Activated CD4-positive, alpha-beta T cell treated with anti-CD3 and anti-CD28 coated beads, Interleukin-2, Interleukin-4, amounts not matched to agents 100 ng/mL and 50 ng/mL, durations not matched to agents 16 hours and 8 hours (primary cell): ENCODE data around the gene DLG4.
"Not testable (repeated sequence)": the region's sequence is repeated elsewhere in the genome, so short reads cannot be mapped to it uniquely, and the experiment has no call there.

ENCODE experiments used
- DNase-seq: peaks from one replicate; pipeline ENCODE4 v3.0.0-alpha.2; 2020; ENCODE audit warnings: low spot score

Gene DLG4

DNA sequence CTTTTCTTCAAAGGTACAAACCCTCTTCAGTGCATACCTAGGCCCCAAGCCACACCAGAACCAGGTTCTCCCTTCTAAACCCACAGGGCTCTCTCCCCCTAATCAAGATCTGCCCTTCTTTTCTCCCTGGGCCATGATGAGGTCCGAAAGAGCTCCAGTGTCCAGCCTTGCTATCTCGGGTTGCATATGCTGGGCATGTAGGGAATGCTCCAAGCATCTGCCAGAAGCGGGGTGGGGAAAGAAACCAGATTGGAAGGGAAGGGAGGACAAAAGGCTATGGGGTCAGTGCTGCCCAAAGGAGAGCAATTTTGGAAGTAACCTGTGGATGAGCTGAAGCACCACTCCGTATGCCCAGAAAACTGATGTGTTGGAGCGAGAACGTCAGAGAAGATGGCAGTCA is 29.6 kb upstream of the DLG4 start:
- no peak for DNase-seq

DNA sequence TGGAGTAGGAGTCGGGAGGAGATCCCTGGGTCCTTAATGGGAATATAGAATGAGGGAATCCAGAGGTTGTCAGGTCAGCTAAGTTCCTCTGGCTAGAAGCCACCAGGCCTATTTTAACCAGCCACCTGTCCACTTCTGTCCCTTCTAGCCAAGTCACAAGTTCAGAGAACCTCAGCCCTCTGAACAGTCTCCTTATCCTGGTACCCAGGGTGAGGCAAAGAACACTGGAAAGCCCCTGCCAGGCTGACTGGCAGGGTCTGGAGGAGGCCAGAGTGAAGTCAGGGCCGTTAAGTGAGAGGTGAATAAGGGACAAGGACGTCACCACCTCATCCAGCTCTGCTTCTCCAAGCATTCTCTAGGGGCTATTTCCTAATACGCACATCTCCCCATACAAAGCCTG is 29.2 kb upstream of the DLG4 start:
- DNase-seq = no peak

DNA sequence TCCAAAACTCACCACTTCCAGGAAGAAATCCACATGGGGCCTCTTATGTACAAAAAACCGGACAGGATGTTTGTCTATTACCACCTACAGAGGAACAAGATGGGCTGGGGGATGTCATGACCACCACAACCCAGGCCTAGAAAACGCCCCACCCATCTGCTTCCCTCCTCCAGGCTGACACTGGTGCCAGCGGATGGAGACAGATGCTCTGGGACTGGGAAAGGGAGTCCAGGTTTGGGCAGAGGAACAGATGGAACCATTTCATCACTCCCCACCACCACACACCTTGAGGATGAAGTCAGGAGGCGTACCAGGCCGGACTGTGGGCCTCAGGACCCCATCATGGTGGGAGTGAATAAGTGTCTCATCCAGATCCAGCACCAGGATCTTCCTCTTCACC is 27.1 kb upstream of the DLG4 start:
- no peak for DNase-seq

DNA sequence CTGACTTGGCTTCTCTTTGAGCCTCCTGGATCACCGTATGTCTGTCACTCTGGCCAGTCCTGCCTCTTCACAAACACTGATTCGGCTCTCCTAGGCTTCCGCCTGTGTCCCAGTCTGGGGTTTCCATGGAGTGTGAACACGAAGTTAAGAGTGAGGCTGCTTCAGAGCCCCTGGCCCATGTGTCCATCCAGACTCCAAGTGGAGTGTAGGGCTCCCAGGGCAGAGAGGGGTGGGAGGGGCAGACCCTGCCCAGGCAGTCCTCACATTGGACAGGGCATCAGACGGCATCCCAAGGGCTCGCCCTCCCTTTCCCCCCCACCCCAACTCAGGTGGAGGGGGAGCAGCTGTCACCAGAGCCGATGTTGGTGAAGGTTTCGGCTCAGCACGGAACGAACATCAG is 24.2 kb upstream of the DLG4 start:
- not testable (repeated sequence) for DNase-seq

DNA sequence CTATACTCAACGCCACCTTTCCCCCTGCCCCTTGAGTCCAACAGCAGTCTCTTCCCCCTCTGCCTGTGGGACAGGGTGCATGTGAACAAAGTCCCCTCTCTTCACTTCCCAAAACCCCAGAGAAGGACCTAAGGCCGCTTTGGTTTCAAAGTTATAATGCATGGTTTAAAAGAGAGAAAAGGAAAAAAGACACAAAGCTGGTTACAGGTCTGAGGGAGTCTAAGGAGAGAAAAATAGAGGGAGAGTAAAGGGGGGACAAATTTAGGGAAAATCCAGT is 23.8 kb upstream of the DLG4 start:
- no peak for DNase-seq

DNA sequence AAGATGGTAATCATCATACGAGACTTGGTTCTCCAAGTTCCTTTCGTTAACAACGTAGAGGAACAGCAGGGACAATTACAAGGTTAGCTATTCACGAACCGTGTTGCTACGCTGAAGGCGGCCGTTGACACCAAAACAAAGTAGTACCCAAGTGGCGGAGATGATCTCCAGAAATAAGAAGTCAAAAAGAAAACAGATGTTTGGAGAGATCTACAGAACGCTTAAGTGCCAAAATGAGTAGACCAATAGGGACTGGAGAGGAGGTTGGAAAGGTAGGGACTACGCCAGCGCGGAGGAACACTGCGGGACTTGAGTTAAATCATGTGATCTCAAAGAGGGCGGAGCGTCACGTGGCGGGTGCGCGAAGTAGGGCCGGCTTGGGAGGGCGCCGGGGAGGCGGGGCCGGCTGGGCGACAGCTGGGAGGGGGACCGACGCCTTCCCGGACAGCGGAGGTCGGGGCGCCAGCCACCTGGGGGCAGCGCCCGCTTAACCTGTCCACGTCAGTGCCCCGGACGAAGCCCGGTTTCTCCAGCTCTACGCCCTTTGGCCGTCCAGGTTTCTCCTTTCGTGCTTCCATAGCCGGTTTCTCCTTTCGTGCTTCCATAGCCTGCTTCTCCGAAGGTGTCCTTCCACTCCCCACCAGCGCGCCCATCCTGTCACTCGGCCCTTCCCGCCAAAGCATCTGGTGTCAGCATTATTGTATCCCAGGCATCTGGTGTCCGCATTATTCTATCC is 23.2 kb upstream of the DLG4 start:
- peak; percentile 89 for DNase-seq

DNA sequence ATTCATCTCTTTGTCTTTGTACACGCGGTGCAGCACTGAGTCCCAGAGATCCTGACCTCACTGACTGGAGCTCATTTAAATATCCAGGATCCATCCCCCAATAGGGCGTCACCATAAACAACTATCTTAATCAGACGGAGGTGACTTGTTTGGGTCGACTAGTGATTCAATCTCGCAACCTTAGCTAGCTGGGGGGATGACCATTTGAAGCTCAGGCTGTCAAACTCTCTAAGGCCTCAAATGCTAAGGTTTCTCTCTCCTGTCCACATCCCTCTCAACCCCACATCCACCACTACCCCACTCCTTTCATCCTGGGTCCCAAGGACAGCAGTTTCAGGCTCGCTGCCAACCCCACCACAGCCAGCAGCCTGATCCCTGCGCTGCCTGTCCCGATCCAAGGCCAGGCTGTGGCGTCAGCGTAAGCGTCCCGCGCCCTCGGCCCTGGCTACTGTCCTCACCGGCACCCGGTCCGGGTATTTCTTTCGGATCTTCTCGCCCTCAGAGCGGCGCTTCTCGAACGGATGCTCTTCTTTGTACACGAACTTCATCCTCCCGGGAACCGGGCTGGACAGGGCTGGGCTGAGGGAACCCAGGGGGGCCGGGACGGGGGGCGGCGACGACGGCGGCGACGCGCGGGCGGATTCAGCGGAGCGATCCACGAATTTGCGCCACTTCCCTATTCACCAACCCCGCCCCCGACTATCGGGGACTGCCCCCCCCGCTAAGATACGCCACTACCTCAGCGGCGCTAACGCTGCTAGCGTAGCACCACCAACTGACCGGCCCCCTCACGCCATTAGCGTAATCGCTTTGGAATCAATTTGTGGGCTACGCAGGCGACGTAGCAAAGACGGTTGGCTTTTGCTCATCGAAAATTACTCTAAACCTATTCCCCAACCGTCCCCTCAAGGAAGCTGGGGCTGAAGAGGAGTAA is 22.4 kb upstream of the DLG4 start, which contains the start of gene GABARAP:
Gene GABARAP (minus strand): TSS at position 667 of the 934 bp plus-strand sequence. CDS start 119 bp downstream, at position 548.
- peak; percentile 92 for DNase-seq

DNA sequence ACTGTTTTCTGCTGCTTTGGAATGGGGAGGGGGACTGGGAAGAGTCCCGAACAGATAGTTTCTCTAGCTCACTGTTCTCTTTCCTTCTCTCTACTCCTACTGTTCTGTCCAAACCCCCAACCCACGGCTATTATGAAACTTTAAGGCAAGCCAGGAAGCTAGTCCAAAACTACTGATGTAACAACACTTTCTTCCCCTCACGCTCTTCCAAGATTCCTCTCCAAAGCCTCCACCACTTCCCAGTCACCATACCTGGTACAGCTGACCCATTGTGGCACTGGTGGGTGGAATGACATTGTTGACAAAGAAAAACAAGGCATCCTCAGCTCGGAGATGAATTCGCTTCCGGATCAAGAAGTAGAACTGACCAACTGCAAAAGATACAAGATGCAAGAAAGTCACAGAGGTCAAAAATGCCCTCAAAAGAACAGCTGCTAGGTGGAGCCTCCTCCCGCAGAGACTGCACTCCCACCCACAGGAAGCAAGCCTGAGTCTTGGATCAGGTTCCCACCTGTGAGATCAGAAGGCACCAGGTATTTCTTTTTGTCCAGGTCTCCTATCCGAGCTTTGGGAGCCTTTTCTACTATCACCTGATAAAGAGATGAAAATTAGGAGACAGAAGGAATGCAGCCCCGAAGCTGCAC is 21.6 kb upstream of the DLG4 start:
- DNase-seq = no peak

DNA sequence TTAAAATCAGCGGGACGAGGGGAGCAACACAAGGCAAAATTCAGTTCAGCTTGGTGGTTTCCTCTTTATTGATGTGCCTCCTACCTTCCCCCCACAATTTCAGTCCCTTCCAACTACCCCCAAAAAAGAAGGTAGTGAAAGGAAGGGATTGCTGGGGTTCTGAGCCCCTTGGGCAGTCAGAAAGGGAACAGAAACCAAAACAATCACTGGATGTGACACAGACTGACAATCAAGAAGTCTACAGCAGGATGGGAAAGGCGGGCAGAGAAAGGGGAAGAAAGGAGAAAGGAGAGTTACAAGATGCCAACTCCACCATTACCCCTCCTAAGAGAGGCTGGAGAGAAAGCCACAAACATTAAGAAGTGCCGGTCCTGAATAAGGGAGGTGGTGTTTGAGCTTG is 20.7 kb upstream of the DLG4 start:
- no peak for DNase-seq

DNA sequence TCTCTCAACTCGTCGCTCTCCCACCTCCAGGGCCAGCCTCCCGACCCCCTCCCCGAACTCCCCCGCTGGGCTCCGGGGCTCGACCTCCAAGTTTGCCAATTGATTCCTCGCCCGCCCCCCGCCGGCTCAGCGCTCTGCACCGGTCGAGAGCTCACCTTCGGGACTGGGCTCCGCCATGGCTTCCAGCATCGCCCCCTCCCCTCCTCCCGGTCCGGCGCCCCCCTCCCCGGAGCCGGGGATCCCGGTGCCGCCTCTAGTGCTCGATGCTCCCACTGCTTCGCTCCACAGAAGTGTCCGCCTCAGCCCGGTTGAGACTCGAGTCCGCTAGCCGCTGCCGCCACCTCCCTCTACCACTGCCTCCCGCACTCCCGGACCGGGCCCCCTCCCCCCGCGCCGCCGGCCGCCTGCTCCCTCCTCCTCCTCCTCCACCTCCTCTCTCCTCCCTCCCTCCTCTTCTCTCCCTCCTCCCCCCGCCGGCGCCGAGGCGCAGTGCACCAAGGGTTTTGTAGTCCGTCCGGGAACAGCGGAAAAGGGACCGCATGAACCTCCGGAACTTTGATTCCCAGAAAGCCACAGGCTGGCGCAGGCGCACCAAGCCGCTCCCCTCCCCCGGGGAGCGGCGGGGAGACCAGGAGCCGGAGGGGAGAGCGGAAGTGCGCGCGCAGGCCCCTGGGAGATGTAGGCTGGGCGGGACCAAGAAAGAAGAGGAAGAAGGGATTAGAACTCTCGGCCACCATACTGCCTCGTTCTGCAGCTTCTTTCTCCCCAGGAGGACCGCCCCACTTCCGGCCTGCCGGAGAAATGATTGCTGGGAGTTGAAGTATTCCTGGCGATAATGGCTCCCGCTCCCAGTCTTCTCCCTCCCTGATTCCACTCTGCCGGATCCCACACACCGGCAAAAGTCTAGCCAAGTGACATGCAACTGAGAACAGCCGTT is 19.7 kb upstream of the DLG4 start, which contains the start of gene PHF23:
Gene PHF23 (minus strand): TSS at position 367 of the 937 bp plus-strand sequence. CDS start 178 bp downstream, at position 189.
- DNase-seq = peak; percentile 99

DNA sequence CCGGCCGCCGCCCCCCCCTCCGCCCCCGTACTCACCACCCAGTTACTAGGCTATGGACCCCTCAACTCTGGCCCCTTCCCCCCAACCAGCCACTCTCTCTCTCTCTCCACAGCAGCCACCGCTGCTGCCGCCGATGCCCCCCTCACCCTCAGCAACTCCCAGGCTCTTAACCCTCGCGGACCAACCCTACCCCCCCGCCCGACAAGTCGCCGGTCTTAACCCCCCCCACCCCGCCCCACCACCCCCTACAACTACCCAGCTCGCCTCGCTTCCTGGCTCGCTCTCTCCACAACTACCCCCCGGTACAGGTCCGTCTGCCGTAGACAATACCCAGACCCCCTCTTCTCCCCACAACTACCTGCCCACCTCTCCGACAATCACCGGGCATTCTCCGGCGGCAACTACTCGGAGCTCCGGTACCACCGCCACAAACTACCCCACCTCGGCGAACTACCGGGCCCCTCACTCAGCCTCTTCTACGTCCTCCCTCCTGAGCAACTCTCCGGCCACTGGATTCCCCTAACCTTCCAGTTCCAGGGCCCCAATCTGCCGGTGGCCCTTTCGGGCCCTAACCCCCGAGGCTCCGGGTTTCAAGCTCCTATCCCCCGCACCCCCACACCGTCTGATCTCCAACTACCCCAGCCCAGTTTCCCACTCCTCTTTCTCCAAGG is 18.9 kb upstream of the DLG4 start:
- no peak for DNase-seq

DNA sequence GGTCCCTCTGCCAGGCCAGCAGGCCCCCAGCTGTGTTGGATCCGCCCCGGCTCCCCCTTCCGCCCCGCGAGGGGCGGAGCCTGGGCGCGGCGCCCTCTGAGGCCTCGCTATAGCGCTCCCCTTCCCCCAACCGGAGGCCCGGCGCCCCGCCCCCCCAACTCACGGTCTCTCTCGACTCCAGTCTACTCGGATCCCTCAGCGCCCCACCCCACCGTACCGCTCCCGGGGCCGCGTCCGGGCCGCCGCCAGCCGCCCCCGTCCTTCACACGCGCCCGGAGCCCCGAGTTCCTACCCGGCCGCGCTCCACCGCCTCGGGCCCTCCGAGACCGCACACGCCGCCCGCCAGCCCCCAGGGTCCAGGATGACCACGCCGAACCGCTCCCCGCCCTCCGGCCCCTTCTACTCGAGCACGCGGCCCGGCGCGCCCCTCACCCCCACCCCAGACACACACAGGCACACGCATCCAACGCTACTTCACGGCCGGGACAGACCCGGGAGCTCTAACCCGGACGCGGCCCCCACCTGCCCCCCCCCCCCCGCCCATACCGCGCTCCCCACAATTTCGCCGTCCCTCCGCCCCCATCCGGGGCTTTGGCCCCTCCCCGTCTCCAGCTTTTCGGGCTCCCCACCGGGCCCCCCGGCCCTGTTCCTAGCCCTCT is 18.3 kb upstream of the DLG4 start:
- peak; percentile 85 for DNase-seq

DNA sequence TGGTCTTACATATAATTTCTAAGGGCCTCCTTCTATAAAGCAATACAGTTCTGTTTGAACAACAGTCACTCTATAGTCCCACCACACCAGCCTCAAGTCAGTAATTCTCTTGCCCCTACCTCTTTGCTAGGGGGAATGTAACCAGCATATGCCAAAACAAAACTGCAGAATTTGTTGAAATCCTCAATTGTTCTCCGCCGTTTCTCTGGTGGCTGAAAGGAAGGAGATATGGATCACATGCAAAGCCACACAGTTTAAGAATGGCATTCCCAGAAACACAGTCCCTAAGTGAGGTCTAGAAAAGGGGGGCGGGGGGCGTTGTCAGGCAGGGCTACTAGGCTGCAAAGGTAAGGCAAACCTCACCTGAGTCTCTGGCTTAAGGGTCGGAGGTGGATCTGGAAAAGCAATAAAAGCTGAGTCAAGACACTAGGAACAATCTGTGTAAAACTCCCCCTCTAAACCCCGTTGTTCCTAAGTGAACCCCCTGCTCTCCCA is 17.7 kb upstream of the DLG4 start:
- DNase-seq = no peak

DNA sequence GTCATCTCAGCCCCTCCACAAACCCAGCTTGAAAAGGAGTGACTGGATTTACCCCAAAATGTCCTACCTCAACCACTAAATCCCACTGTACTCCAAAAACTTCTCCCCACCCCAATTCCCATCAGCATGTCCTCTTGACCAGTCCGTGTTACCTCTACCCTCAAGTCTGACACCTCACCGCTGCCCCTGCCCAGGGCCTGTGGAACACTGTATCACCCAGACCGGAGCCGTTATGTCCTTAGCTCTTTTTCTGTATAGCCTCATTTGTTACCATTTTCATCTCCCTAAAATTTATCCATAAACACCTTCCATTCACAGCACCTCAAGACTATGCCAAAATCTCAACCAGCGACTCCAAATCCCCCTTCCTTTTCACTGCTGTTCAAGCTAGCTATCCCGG is 17.2 kb upstream of the DLG4 start:
- DNase-seq = no peak

DNA sequence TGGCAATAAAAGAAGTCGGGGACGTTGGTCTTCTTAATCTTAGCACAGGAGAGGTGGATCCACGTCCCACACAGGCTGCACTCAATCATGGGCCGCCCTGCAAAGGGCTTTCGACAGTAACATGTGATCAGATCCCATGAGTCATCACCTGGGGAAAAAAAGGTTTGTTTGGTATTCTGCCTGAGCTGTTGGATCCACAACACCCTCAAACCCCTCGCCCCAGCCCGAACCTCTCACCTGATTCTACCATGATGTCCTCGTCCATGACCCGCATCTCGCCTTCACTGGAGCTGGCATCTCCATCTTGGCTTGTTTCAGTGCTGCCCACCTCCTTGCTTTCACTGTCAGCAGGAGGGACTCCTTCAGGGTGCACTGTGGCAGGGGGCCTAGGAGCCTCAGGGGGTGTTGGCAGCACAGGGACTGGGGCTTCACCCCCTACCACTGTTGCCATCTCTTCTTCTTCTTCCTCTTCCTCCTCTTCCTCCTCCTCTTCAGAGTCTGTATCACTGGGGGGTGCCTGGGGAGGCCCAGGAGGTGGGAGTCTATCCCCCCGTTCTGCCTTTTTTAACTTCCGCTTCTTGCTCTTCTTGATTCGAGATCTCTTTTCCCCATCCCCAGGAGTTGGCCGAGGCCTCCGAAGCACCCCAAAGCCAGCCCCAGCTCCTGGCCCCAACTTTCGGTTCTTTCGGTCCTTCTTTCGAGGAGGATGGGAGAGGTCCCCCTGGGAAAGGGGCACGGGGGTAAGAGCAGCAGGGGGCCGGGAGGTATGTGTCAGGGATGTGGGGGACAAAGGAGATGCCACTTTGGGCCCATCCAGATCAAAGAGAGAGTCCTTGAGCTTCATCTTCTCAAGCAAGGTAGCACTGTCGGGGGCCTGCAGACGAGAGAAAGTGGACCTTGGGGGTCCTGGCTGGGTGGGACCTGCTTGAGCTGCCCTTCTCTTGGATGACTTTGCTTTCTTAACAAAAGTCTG is 16.3 kb upstream of the DLG4 start:
- DNase-seq = no peak

DNA sequence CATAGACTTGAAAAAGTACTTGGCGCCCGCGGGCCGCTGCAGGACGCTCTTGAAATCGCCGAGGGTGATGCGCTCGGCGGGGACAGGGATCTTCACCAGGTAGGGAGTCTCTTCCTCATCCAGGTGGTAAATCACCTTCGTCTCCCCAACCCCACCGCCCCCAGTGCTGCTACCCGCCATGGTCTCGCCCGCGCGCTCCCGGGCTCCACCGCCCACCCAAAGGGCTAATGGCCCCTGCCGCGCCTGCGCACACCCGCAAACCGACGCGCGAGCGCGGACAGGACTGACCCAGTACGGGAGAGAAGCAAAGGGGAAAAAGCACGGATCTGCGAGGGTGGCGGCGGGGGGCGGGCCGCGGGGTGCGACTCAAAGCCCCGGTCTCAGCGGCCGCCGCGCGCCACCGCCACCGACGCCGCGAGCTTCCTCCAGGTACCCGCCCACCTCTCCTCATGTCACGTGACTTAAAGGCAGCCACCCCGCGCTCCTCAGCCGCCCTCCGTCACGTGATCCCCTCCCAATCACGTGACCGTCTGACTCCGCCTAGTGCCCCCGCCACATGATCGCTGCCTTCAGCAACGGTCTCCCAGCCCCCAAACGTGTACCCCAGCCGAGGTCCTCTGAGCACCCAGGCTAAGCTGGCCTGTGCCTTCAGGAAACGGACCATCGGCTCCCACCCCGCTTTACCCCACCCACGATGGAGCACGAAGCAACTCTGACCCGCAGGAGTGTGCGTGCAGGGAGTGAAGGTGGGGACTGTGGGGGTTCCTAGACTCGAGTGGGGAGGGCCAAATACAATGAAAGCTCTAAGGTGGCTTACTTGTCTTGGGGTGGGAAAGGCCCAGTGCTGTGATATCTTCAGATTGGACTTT is 14.7 kb upstream of the DLG4 start, which contains the start of gene DVL2:
Gene DVL2 (minus strand): TSS at position 435 of the 869 bp plus-strand sequence. CDS start 255 bp downstream, at position 180.
- DNase-seq = peak; percentile 96

DNA sequence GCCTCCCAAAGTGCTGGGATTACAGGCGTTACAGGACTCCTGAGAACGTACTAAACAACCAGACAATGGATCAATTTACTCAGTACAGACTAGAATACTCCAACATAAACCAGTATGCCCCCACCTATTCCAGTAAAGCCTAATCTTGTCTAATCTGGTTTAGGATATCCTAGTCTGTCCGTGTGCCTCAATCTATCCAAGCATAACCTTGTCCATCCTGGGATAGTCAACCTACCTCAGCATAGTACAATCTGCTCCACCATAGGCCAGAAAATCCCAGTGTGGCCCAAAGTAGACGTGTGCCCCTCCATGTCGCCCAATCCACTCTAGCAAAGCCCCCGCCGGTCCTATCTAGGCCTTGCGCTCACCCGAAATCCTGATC is 14.1 kb upstream of the DLG4 start:
- DNase-seq = no peak

DNA sequence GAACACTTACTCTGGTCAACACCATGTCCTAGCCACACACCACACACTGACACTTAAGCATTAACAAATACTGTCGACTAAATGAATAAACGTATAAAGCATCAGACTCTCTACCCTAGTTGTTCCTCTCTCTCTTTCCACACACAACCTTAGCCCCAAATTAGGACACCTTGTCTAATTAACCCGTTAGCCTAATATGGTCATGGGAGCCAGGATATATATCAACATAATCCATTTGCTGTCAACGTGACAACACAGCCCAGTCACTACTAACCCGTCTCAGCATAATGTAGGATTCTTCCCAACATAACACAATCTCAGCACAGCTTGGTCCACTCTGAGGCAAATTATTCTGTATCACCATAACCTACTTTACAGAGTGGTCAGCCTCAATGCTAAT is 12.5 kb upstream of the DLG4 start:
- DNase-seq = no peak
